ENCODE data around the gene NLGN4Y.
"Not testable (repeated sequence)": the region's sequence is repeated elsewhere in the genome, so short reads cannot be mapped to it uniquely, and the experiment has no call there.

The NLGN4Y gene

GRCh38 chrY:14834103-14835060 lies 310.1 kb downstream of the NLGN4Y start:
- no peak for DNase-seq (ENCODE audit: low spot score)

DNA sequence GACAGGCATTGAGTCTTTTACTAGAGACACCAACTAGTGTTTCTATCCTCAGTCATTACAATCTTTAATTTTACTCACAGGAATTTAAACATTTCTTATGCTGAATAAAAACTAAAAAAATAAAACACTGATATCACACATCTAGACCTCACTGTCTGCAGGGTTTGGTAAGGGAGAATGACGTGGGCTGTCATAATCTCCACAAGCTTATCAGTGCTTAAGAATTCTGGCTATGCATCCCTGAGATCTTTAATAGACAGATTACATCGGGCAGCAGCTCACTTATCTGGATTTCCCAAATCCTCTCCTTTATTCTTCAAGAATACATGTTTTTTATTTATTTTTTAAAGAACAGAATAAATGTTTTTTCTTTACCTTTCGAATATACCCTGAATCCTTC lies 313.1 kb downstream of the NLGN4Y start:
- DNase-seq (ENCODE audit: low spot score): no peak

- DNase-seq (ENCODE audit: low spot score): no peak
Observed at GRCh38 chrY:14850734-14851133, 326.4 kb downstream of the NLGN4Y start.

DNA sequence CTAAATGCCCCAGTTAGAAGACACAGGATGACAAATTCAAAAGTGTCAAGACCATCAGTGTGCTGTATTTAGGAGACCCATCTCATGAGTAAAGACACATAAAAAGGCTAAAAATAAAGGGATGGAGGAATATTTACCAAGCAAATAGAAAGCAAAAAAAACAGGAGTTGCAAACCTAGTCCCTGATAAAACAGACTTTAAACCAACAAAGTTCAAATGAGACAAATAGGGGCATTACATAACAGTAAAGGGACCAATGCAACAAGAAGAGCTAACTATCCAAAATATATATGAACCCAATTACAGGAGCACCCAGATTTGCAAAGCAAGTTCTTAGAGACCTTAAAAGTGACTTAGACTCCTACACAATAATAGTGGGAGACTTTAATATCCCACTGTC lies 336.1 kb downstream of the NLGN4Y start:
- no peak for DNase-seq (ENCODE audit: low spot score)

DNA sequence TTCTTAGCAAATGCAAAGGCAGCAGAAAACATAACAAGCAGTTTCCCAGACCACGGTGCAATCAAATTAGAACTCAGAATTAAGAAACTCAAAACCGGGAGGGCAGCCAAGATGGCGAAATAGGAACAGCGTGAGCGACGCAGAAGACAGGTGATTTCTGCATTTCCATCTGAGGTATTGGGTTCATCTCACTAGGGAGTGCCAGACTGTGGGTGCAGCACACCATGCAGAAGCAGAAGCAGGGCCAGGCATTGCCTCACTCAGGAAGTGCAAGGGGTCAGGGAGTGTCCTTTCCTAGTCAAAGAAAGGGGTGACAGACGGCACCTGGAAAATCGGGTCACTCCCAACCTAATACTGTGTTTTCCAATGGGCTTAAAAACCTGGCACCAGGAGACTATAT lies 336.7 kb downstream of the NLGN4Y start:
- not testable (repeated sequence) for DNase-seq (ENCODE audit: low spot score)

- no peak for DNase-seq (ENCODE audit: low spot score)
Observed at GRCh38 chrY:14871971-14872370, 347.6 kb downstream of the NLGN4Y start.
